K562 (cell line): ENCODE data around the gene MYO18A.

Source experiments
- EP300 ChIP-seq: IDR thresholded peaks from 2 replicates; pipeline ENCODE4 v1.6.1; 2012; ENCODE audit warnings: low read length, improper control_type of control experiment
- FOXM1 ChIP-seq, 2 experiments: fragments of 450-650 bp in 1 of 2; sonication (generic) in 1 of 2; formaldehyde crosslinking in 1 of 2; IDR thresholded peaks; 2 replicates each; pipeline versions ENCODE4 v1.6.1 to v1.9.0; 2017 to 2022; ENCODE audit warnings: low read depth in 2 of 2, mild to moderate bottlenecking in 2 of 2, missing genetic modification reagents in 1 of 2, moderate library complexity in 1 of 2
- JUNB ChIP-seq: fragments of 450-650 bp; formaldehyde crosslinking; conservative IDR thresholded peaks from 2 replicates; pipeline ENCODE4 v1.4.0; 2020; ENCODE audit warnings: mild to moderate bottlenecking
- SNRNP70 ChIP-seq: fragments of 200-400 bp; formaldehyde crosslinking; optimal IDR thresholded peaks from 2 replicates; pipeline ENCODE3; 2017; ENCODE audit warnings: low read depth, low read length
- ZNF23 ChIP-seq: fragments of 250-450 bp; sonication (Bioruptor Pico); IDR thresholded peaks from 2 replicates; pipeline ENCODE4 v1.4.0; 2020; ENCODE audit warnings: mild to moderate bottlenecking
- ZNF274 ChIP-seq: IDR thresholded peaks from 2 replicates; pipeline ENCODE4 v1.6.1; 2011; ENCODE audit warnings: low read depth, mild to moderate bottlenecking, low read length, moderate library complexity, borderline replicate concordance
- TF ChIP-seq, protein P1 (sequence below): fragments of 200-600 bp; sonication (generic); IDR thresholded peaks from one replicate; pipeline ENCODE4 v1.6.1; 2012; ENCODE audit warnings: mild to moderate bottlenecking, low read depth, low read length, inconsistent platforms
- TF ChIP-seq, protein P2 (sequence below), 3 experiments: IDR thresholded peaks in 2 of 3; conservative IDR thresholded peaks in 1 of 3; 2 replicates each; pipeline ENCODE4 v1.5.1; 2011 to 2012; ENCODE audit warnings: low read length in 3 of 3, mild to moderate bottlenecking in 3 of 3, control low read depth in 2 of 3, improper control_type of control experiment in 1 of 3, inconsistent platforms in 1 of 3, low read depth in 1 of 3, mixed read lengths in 1 of 3, moderate library complexity in 1 of 3; ENCODE audit not compliant: insufficient read depth in 2 of 3
- TF ChIP-seq, protein P3 (sequence below): sonication (generic); formaldehyde crosslinking; IDR thresholded peaks from 2 replicates; pipeline ENCODE4 v1.8.0; 2022; ENCODE audit warnings: mild to moderate bottlenecking, missing genetic modification reagents

DNA sequence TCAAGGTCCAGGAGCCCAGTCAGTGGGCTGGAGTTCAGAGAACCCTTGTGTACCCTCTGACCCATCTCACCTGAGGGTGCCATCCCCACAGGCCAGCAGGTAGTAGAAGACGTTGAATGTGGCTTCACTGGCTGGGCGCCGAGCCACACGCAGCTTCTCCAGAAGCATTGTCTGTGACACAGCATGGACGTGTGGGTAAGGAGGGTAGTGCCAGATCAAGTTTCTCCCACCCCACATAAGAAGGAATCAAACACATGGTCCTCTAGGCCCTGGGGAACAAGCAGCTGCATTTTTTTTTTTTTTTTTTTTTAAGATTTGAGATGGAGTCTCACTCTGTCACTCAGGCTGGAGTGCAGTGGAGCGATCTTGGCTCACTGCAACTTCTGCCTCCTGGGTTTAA lies 60.9 kb downstream of the MYO18A start:
- TF ChIP-seq, protein P1, sequence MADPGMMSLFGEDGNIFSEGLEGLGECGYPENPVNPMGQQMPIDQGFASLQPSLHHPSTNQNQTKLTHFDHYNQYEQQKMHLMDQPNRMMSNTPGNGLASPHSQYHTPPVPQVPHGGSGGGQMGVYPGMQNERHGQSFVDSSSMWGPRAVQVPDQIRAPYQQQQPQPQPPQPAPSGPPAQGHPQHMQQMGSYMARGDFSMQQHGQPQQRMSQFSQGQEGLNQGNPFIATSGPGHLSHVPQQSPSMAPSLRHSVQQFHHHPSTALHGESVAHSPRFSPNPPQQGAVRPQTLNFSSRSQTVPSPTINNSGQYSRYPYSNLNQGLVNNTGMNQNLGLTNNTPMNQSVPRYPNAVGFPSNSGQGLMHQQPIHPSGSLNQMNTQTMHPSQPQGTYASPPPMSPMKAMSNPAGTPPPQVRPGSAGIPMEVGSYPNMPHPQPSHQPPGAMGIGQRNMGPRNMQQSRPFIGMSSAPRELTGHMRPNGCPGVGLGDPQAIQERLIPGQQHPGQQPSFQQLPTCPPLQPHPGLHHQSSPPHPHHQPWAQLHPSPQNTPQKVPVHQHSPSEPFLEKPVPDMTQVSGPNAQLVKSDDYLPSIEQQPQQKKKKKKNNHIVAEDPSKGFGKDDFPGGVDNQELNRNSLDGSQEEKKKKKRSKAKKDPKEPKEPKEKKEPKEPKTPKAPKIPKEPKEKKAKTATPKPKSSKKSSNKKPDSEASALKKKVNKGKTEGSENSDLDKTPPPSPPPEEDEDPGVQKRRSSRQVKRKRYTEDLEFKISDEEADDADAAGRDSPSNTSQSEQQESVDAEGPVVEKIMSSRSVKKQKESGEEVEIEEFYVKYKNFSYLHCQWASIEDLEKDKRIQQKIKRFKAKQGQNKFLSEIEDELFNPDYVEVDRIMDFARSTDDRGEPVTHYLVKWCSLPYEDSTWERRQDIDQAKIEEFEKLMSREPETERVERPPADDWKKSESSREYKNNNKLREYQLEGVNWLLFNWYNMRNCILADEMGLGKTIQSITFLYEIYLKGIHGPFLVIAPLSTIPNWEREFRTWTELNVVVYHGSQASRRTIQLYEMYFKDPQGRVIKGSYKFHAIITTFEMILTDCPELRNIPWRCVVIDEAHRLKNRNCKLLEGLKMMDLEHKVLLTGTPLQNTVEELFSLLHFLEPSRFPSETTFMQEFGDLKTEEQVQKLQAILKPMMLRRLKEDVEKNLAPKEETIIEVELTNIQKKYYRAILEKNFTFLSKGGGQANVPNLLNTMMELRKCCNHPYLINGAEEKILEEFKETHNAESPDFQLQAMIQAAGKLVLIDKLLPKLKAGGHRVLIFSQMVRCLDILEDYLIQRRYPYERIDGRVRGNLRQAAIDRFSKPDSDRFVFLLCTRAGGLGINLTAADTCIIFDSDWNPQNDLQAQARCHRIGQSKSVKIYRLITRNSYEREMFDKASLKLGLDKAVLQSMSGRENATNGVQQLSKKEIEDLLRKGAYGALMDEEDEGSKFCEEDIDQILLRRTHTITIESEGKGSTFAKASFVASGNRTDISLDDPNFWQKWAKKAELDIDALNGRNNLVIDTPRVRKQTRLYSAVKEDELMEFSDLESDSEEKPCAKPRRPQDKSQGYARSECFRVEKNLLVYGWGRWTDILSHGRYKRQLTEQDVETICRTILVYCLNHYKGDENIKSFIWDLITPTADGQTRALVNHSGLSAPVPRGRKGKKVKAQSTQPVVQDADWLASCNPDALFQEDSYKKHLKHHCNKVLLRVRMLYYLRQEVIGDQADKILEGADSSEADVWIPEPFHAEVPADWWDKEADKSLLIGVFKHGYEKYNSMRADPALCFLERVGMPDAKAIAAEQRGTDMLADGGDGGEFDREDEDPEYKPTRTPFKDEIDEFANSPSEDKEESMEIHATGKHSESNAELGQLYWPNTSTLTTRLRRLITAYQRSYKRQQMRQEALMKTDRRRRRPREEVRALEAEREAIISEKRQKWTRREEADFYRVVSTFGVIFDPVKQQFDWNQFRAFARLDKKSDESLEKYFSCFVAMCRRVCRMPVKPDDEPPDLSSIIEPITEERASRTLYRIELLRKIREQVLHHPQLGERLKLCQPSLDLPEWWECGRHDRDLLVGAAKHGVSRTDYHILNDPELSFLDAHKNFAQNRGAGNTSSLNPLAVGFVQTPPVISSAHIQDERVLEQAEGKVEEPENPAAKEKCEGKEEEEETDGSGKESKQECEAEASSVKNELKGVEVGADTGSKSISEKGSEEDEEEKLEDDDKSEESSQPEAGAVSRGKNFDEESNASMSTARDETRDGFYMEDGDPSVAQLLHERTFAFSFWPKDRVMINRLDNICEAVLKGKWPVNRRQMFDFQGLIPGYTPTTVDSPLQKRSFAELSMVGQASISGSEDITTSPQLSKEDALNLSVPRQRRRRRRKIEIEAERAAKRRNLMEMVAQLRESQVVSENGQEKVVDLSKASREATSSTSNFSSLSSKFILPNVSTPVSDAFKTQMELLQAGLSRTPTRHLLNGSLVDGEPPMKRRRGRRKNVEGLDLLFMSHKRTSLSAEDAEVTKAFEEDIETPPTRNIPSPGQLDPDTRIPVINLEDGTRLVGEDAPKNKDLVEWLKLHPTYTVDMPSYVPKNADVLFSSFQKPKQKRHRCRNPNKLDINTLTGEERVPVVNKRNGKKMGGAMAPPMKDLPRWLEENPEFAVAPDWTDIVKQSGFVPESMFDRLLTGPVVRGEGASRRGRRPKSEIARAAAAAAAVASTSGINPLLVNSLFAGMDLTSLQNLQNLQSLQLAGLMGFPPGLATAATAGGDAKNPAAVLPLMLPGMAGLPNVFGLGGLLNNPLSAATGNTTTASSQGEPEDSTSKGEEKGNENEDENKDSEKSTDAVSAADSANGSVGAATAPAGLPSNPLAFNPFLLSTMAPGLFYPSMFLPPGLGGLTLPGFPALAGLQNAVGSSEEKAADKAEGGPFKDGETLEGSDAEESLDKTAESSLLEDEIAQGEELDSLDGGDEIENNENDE, result no peak
- TF ChIP-seq EP300 (no peak), ZNF274 (no peak), FOXM1 (IDR thresholded peaks at IDR 0.05; ENCODE audit: low read depth) (no peak), FOXM1 (CRISPR knock-in tag; IDR thresholded peaks at IDR 0.05; ENCODE audit: low read depth) (no peak), SNRNP70 (no peak), ZNF23 (no peak), JUNB (no peak)
- TF ChIP-seq, protein P2, sequence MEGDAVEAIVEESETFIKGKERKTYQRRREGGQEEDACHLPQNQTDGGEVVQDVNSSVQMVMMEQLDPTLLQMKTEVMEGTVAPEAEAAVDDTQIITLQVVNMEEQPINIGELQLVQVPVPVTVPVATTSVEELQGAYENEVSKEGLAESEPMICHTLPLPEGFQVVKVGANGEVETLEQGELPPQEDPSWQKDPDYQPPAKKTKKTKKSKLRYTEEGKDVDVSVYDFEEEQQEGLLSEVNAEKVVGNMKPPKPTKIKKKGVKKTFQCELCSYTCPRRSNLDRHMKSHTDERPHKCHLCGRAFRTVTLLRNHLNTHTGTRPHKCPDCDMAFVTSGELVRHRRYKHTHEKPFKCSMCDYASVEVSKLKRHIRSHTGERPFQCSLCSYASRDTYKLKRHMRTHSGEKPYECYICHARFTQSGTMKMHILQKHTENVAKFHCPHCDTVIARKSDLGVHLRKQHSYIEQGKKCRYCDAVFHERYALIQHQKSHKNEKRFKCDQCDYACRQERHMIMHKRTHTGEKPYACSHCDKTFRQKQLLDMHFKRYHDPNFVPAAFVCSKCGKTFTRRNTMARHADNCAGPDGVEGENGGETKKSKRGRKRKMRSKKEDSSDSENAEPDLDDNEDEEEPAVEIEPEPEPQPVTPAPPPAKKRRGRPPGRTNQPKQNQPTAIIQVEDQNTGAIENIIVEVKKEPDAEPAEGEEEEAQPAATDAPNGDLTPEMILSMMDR (IDR thresholded peaks at IDR 0.05 in 2 of 3, conservative IDR thresholded peaks at IDR 0.05 in 1 of 3; ENCODE audit: insufficient read depth in 2 of 3, low read depth in 1 of 3, low read length in 3 of 3), result no peak
- TF ChIP-seq, protein P3, sequence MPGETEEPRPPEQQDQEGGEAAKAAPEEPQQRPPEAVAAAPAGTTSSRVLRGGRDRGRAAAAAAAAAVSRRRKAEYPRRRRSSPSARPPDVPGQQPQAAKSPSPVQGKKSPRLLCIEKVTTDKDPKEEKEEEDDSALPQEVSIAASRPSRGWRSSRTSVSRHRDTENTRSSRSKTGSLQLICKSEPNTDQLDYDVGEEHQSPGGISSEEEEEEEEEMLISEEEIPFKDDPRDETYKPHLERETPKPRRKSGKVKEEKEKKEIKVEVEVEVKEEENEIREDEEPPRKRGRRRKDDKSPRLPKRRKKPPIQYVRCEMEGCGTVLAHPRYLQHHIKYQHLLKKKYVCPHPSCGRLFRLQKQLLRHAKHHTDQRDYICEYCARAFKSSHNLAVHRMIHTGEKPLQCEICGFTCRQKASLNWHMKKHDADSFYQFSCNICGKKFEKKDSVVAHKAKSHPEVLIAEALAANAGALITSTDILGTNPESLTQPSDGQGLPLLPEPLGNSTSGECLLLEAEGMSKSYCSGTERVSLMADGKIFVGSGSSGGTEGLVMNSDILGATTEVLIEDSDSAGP, result no peak
